GM18498 (cell line): Measurements from ENCODE around the gene EML4.
"Not testable (repeated sequence)": the region's sequence is repeated elsewhere in the genome, so short reads cannot be mapped to it uniquely, and the experiment has no call there.

Experiments
- ATAC-seq: cut with Tn5 transposase; IDR thresholded peaks from one replicate; pipeline ENCODE4 v1.9.1; 2021; ENCODE audit warnings: mild to moderate bottlenecking, moderate library complexity; ENCODE audit not compliant: unreplicated experiment

Gene EML4

DNA sequence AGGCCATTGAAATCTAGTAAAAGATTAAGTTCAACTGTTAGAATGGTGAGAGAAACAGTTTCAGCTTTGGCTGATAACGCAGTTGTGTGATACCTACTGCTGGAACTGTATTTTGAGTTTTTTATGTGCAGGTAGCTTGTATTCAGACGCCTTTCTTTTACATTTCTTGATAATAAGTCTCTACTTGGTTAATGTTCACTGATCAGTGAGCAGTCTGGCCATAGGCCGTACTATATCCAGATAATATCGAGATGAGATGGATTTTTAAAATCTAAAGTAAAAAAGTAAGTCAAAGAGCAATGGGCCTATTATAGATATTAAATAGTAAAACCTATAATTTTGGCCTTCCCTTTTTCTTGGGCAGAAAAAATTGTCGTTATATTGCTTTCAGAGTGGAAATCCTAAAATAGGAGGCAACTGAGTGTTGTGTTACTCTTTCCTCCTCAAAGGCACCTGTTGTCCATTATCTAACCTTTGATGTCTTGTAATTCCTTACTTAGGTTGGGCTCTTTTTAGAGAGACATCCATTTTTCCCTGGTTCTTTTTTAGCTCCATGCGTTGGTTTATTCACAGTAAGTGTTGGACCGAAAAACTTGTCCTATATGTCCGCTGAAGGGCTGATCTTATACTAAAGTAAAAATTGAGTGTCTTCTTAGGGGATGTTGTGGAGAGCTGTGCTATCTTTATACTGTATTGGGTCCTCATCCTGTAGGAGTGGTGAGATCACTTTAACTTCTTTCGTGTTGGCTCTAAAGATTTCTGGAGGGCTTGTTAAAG is 1.7 kb downstream of the EML4 start:
- no peak for ATAC-seq

DNA sequence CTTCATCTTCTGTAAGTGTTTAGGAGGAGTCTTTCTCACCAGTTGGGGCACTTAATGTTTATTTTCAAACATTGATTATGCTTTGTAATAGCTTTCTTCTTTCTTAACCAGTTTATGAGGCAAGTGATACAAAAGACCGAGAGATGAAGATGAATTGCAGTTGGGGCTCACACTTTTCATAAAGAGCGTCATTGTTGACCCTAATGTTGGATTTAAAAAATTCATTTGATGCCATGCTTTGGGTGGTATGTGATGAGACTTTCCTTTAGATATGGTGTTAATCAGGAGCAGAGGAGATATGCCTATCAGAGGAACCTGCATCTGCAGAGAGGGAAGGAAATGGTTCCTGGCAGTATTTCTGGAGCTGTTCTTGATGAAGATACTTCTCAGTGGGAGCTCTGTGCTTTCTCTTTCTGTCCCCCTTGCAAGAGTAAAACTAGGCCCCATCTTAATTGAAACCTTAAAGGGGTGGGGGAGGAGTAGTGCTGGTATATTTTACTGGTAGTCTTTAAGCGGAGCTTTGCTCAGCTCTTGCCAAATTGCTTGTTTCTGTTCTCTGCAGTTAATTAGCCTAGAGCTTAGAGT is 2.3 kb downstream of the EML4 start:
- peak; percentile 31 for ATAC-seq

DNA sequence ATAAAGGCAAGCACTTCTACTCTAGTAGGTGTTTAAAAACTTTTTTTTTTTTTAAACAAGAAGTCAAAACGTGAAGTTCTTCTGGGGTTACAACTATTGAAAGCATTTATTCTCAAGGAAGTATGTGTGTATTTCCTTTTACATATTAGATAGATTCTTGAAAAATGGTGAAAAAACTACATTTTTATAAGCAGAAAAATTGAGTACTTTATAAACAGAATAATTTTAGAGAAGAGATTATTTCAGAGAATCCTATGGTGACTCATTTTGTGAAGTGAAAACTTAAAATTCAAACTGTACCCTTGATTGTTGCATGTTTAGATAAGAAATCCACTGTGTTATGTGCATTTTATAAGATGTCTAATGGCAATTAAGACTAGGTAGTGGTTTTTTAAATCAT is 2.9 kb downstream of the EML4 start:
- no peak for ATAC-seq

DNA sequence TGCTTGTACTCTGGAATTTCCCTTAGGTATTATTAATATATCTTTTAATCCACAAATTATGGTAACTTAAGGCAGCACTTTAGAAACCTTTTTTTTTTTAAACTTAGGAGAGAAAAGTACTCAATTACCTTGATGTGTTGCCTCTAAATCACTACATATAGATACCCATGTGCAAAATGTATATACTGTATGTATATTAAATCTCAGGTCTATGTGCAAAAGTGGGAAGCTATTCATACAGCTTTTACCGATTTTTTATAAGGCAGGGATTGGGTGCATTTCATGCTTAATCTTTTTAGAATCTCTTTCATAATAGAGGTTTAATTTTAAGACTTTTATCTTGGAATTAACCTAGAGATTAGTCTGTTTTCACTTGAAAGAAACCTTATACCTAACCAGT is 3.4 kb downstream of the EML4 start:
- ATAC-seq = no peak

DNA sequence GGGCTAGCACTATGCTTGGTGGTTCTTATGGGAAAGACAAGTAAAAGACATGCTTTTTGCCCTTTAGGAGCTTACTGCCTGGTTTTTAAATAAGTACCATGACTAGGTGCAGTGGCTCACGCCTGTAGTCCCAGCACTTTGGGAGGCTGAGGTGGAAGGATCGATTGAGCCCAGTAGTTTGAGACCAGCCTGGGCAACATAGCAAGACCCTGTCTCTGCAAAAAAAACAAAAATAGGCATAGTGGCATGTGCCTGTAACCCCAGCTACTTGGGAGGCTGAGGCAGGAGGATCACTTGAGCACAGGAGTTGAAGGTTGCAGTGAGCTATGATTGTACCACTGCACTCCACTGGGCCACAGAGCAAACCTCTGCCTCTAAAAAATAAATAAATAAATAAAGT is 4.3 kb downstream of the EML4 start:
- not testable (repeated sequence) for ATAC-seq

DNA sequence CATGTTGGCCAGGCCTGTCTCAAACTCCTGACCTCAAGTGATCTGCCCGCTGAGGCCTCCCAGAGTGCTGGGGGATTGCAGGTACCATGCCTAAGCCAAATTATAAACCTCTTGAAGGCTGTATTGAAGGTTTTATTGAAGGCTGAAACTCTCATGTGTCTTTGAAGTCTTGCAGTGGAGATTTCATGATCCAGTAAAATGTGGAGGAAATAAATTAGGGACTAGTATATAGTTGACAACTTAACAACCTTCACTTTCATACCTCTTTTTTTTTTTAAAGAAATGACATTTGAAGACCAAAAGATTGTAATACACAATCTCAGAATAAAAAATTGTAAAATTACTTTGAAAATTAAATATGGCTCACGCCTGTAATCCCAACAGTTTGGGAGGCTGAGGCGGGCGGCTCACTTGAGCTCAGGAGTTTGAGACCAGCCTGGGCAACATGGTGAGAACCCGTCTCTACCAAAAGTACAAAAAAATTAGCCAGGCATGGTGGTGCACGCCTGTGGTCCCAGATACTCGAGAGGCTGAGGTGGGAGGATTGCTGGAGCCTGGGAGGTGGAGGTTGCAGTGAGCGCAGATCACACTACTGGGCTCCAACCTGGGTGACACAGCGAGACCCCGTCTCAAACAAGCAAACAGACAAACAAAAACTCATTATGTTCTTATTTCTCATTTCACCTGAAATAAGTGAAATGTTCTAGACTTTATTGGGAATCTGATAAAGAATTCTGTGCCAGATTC is 8.0 kb downstream of the EML4 start:
- no peak for ATAC-seq

DNA sequence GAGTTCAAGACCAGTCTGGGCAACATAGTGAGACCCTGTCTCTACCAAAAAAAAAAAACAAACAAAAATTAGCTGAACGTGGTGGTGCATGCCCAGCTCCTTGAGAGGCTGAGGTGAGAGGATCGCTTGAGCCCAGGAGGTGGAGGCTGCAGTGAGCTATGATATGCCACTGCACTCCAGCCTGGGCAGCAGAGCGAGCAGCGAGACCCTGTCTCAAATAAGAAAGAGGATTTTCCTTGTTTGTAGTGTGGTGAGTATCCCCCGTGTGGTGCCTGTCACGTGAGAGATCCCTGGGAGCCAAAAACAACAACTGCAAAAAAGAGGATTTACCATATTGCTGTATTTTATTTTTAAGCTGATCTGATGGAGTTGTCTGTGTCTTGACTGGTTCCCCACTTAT is 9.2 kb downstream of the EML4 start:
- ATAC-seq = no peak

DNA sequence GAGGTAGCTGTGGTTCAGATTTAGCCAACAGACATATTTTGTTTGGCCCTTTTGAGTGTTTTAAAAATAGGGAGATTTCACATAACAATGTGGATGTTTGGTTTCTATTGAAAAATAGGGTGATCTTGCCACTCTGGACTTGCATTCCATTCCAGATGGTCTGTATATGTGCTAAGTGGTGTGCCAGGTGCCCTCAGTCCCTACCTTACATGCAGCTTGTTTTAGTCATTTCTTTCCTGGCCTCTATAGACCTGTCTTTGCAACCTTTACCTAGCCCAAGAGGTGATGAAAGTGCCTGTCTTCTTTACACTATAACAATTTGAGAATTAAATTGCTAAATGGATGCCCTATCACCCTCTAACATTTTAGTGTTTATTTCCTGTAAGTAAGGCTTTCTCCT is 11.1 kb downstream of the EML4 start:
- no peak for ATAC-seq

DNA sequence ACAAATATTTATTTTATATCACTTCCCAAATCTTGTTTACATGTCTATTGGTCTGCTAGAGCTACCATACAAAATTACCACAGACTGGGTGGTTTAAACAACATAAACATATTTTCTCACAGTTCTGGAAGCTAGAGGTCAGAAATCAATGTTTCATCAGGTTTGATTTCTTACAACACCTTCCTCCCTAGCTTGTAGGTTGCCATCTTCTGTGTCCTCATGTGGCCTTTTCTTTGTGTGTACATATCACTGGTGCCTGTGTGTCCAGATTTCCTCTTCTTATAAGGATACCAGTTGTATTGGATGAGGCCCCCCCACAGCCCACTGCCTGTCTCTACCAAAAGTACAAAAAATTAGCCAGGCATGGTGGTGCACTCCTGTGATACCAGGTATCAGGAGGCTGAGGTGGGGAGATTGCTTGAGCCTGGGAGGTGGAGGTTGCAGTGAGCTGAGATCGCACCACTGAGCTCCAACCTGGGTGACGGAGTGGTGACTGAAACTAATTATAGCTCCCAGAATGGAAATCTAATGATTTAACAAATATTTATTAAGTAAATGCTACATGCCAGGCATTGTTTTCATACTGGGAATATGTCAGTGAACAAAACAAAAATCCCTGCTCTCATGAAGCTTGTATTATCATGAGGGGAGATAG is 13.6 kb downstream of the EML4 start:
- no peak for ATAC-seq

DNA sequence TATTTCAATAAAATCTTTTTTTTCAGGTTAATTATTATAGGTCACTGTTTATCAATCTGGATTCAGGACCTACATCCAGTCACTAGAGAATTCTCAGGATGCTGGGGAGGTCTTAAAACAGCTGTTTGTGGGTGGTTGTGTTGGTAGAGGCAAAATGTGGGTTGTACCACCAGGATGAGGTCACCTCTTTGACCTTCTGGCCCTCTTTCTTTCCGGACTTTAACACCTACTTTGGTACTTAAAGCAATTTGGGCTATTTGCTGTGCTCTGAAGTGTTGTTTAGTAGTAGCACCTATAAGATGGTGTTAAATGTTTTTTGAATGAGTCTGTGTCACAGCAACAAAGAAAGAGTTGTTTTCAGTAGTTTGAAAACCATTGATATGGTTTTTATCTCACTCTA is 14.6 kb downstream of the EML4 start:
- peak; percentile 54 for ATAC-seq

DNA sequence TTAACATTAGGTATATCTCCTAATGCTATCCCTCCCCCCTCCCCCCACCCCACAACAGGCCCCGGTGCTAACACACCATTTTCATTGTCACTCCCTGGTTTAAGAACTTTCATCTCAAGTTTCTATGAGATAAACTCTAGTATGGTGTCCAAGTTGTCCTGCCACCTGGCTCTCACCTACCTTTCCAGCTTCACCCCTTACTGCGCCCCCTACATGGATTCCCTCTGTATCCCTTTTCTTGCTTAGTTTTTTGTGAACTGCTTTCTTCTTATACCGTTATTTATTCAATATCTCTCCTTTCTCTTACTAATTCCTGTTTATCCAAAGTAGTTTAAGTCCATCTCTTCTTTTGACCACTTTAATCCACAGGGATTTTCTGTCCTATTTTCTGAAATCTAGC is 15.2 kb downstream of the EML4 start:
- no peak for ATAC-seq

DNA sequence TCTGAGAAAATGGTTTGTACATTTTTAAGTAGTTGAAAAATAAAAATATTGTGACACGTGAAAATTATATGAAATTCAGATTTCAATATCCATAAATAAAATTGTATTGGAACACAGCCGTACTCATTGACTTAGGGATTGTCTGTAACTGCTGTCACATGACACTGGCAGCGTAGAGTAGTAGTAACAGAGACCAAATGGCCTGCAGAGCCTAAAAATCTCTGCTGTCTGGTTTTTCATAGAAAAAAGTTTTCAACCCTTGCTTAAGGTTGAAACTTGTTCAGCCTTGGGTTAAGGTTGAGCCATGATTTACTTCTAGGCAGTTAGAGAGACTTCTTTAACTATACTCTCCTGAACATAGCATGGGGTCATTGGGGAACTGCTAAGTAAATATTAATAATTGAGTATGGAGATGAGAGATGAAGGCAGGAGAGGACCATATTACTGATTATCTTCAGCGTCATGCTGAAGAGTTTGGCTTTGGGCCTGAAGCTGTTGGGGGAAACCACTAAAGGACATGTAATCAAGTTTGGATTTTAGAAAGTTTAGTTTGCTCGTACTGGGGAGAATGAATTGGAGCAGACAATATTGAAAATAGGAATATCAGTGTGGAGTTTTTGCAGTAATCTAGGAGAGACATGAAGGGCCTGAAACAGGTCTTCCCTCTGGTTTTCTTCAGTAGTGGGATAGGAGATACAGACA is 16.2 kb downstream of the EML4 start:
- ATAC-seq = no peak

DNA sequence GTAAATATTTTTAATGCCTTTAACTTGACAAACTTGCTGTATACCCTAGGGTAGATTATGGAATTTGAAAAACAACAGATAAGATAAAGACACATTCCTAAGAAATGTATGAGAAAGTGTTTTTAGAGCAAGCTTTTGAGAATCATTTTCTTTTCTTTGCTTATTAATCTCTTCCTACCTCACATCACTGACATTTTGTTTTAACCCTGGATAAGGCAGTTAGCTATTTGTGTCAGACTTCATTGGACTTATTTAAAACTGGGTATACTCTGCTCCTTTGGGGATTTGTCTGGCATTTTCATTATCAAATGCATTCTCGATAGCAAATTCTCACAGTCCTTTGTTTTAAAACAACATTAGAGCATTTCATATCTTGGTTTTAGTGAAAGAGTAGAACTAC is 17.2 kb downstream of the EML4 start:
- no peak for ATAC-seq

DNA sequence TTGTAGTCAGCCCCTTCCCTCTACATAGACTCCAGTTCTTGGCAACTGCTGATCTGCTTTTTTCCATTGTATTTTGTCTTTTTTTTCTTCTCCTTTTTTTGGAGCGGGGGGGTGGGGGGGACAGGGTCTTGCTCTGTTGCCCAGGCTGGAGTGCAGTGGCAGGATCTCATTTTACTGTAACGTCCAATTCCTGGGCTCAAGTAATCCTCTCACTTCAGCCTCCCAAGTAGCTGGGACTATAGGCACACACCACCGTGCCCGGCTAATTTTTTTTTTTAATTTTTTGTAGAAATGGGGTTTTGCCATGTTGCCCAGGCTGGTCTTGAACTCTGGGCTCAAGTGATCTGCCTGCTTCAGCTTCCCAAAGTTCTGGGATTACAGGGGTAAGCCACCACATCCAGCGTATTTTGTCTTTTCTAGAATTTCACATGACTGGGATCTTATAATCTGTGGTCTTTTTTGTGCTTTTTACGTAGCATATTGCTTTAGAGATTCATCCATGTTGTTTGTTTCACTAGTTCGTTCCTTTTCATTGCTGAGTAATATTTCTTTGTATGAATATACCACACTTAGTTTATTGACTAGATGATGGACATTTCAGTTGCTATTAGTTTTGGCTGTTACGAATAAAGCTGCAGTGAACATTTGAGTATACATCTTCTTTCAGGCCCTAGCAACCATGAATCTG is 17.9 kb downstream of the EML4 start:
- no peak for ATAC-seq

DNA sequence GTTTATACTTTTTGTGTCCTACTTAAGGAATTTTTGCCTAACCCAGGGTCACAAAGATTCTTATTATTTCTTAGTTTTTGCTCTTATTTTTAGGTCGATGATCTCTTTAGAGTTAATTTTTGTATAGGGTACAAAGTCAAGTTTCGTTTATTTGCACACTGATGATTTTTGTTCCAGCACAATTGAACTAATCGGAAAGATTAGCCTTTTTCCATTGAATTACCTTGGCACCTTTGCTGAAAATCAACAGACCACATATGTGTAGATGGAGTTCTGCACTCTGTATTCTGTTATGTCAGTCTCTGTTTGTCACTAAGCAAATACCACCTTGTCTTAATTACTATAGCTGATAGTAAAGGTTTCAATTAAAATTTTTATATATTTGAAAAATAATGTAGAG is 18.7 kb downstream of the EML4 start:
- ATAC-seq = no peak

DNA sequence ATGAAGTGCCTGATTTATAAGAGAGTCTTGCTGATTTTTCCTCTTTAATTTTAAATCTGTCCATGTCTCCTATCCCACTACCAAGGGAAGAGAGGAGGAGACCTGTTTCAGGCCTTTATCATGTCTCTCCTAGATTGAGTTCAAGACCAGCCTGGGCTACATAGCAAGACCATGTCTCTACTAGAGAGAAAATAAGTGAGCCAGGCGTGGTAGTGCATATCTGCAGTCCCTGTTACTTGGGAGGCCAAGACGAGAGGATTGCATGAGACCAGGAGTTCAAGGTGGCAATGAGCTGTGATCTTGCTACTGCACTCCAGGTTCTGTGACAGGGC is 20.0 kb downstream of the EML4 start:
- ATAC-seq = no peak

DNA sequence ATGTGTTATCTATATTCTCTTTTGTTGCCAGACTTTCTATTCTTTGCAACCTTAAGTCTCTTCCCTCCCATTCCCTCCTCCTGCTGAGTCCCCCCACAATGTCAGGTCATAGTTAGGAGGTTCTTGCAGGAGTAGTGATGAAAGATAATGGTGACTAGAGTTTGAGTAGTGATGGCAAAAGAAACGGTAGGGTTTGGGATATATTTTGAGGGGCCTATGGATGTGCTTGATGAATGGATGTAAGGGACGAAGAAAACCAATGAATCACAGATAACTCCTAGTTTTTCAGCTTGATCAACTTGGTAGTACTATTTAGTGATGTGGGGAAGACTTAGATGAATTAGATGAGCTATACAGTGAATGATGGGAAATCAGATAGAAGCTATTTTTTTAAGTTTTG is 21.0 kb downstream of the EML4 start:
- ATAC-seq = no peak

DNA sequence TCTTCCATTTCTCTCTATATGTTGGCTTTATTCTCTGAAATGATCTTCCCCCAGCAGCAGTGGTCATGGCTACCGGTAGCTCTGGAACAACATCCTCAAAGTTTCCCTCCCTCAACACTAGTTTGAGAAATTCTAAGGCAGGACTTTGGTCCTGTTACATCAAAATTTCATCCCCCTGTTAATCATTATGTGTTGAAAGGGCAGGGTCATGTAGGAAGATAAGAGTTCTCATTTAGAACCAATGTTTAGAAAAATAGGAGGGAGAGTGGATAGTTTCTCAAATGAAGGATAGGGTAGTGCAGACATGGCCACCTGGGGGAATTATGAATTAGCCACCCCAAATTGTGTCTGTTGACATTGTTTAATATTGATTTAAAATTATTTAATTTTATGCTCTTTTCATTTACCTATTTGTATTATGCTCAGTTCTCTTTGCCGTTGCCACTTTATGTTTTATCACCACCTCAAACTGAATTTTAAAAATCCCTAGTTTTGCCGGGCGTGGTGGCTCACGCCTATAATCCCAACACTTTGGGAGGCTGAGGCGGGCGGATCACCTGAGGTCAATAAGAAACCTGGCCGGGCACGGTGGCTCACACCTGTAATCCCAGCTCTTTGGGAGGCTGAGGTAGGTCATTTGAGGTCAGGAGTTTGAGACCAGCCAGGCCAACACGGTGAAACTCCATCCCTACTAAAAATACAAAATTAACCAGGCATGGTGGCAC is 22.3 kb downstream of the EML4 start:
- no peak for ATAC-seq

DNA sequence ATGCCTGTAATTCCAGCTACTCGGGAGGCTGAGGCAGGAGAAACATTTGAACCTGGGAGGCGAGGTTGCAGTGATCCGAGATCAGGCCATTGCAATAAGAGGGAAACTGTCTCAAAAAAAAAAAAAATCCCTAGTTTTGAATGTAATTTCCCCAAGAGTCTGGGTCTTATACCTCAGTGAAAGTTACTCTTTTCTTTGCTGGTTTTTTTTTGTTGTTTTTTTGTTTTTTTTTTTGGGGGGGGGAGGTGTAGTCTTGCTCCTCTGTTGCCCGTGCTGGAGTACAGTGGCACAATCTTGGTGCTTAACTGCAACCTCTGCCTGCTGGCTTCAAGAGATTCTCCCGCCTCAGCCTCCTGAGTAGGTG is 22.8 kb downstream of the EML4 start:
- no peak for ATAC-seq
